Body of pancreas (tissue), 4 donors: ENCODE measurements around the gene AP3B1.

Source experiments
- POLR2A ChIP-seq, 3 donors: fragments of 450-650 bp; IDR thresholded peaks; one replicate each; pipeline ENCODE4 v1.6.1; 2016; ENCODE audit warnings: antibody characterized with exemption in 3 of 3, mild to moderate bottlenecking in 2 of 3
- TF ChIP-seq, protein P1 (sequence below), 7 experiments: fragments of 450-650 bp in 4 of 7; fragments of 200-600 bp in 3 of 7; sonication (generic) in 3 of 7; IDR thresholded peaks; one replicate each; pipeline ENCODE4 v1.5.1; 2016 to 2019; ENCODE audit warnings: antibody characterized with exemption in 7 of 7

DNA sequence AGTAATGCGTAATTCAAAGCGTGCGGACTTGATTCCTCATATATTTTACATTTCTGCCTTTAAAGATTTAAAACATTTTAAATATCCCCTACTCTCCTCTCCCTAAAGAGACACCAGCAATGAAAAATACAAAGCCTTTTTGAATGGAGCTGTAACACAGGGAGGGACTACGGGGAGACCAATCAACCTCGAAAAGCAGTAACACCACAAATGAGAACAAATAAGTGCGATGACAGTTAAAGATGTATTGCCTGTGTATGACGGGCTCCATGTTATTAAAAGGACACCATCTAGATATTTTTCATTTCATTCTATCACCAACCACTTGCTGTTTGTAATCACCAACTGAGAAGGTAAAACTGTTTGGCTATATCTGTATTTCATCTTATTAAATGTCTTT, 288.0 kb downstream of the AP3B1 start:
- TF ChIP-seq, protein P1, sequence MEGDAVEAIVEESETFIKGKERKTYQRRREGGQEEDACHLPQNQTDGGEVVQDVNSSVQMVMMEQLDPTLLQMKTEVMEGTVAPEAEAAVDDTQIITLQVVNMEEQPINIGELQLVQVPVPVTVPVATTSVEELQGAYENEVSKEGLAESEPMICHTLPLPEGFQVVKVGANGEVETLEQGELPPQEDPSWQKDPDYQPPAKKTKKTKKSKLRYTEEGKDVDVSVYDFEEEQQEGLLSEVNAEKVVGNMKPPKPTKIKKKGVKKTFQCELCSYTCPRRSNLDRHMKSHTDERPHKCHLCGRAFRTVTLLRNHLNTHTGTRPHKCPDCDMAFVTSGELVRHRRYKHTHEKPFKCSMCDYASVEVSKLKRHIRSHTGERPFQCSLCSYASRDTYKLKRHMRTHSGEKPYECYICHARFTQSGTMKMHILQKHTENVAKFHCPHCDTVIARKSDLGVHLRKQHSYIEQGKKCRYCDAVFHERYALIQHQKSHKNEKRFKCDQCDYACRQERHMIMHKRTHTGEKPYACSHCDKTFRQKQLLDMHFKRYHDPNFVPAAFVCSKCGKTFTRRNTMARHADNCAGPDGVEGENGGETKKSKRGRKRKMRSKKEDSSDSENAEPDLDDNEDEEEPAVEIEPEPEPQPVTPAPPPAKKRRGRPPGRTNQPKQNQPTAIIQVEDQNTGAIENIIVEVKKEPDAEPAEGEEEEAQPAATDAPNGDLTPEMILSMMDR (IDR thresholded peaks at IDR 0.05), result no peak
- no peak for TF ChIP-seq POLR2A (IDR thresholded peaks at IDR 0.05)
